CD4-positive, CD25-positive, alpha-beta regulatory T cell (primary cell): ENCODE measurements around the gene RYR3. TPM values are rescaled to one million over a fixed set of nuclear protein-coding genes. Genes with fewer than 3 reads are reported as not detected.
A peak's percentile ranks its signal among the peaks of the same experiment; 100 is the strongest.

ENCODE experiments used
- ATAC-seq, 2 donors: fragments of 150-1000 bp; cut with Tn5 transposase; one replicate each; pipeline ENCODE4 v1.10.0; 2021; ENCODE audit warnings: low read depth in 2 of 2, moderate number of reproducible peaks in 2 of 2, moderate library complexity in 1 of 2
- DNase-seq, 3 donors: peaks; one replicate each; pipeline versions ENCODE4 v3.0.0 to v3.0.0-alpha.2; 2012 to 2022; ENCODE audit warnings: mixed read lengths in 1 of 3
- H3K27ac ChIP-seq: one replicate; pipeline ENCODE4 v1.7.0; 2013; ENCODE audit warnings: mild to moderate bottlenecking, low read length; ENCODE audit not compliant: insufficient read depth, poor library complexity, severe bottlenecking
- H3K27me3 ChIP-seq: one replicate; pipeline ENCODE4 v1.7.0; 2013; ENCODE audit warnings: low read length; ENCODE audit not compliant: control insufficient read depth, insufficient read depth
- H3K36me3 ChIP-seq: one replicate; pipeline ENCODE4 v1.7.0; 2013; ENCODE audit warnings: mild to moderate bottlenecking, low read length, moderate library complexity; ENCODE audit not compliant: control insufficient read depth, insufficient read depth
- H3K4me1 ChIP-seq: 2 replicates; pipeline ENCODE4 v1.7.0; 2013; ENCODE audit warnings: mild to moderate bottlenecking, low read length; ENCODE audit not compliant: insufficient read depth, control insufficient read depth, poor library complexity, severe bottlenecking
- H3K4me3 ChIP-seq: one replicate; pipeline ENCODE4 v1.7.0; 2013; ENCODE audit warnings: low read depth, mild to moderate bottlenecking, low read length, moderate library complexity
- H3K9me3 ChIP-seq, 2 experiments: 1 replicate in 1 of 2; 2 replicates in 1 of 2; pipeline ENCODE4 v1.7.0; 2013; ENCODE audit warnings: low read length in 2 of 2, mild to moderate bottlenecking in 1 of 2, moderate library complexity in 1 of 2; ENCODE audit not compliant: control insufficient read depth in 2 of 2
- H3K27ac Mint-ChIP-seq, 3 donors: one replicate each; pipeline ENCODE4 v1.8.0; 2020 to 2022; ENCODE audit warnings: mild to moderate bottlenecking in 3 of 3, mixed read lengths in 3 of 3, moderate library complexity in 2 of 3
- H3K27me3 Mint-ChIP-seq: one replicate; pipeline ENCODE4 v1.8.0; 2022; ENCODE audit warnings: mild to moderate bottlenecking, mixed read lengths
- H3K36me3 Mint-ChIP-seq: one replicate; pipeline ENCODE4 v1.8.0; 2020; ENCODE audit warnings: mixed read lengths
- H3K4me1 Mint-ChIP-seq, 4 donors: one replicate each; pipeline ENCODE4 v1.8.0; 2020 to 2022; ENCODE audit warnings: mixed read lengths in 4 of 4, mild to moderate bottlenecking in 1 of 4
- H3K4me3 Mint-ChIP-seq, 4 donors: one replicate each; pipeline ENCODE4 v1.8.0; 2020 to 2022; ENCODE audit warnings: mild to moderate bottlenecking in 4 of 4, mixed read lengths in 4 of 4, moderate library complexity in 3 of 4
- H3K9me3 Mint-ChIP-seq, 7 donors: one replicate each; pipeline ENCODE4 v1.8.0; 2020 to 2022; ENCODE audit warnings: mixed read lengths in 7 of 7, mild to moderate bottlenecking in 3 of 7, moderate library complexity in 2 of 7
- polyA plus RNA-seq, 4 donors: library from polyadenylated mRNA; unstranded; fragments of 300-500 nt; fragmentation: Illumina TruSeq; gene quantifications; one replicate each; pipeline ENCODE4 v1.2.3, GENCODE V29; 2021
- total RNA-seq: library from RNA; stranded (reverse); gene quantifications from one replicate; pipeline ENCODE4 v1.2.3, GENCODE V29; 2022

RYR3 gene
- 0.05 TPM for total RNA-seq
- under 1 TPM in 3 of 4 donors, not detected in 1; 0.05 to 0.19 (median 0.14) TPM for polyA plus RNA-seq

GRCh38 chr15:33310481-33311311, at the start of gene RYR3:
Gene RYR3 (plus strand): TSS chr15:33310967. CDS start chr15:33311046, 79 bp downstream.
- Mint-ChIP-seq H3K36me3 (no peaks in the 10 kb centered on the region), H3K4me3 (peak within 1 kb of the TSS in 1 of 4 donors; percentile 67), H3K4me1 (peaks cover 0 to 8% (median 0%) of the 10 kb centered on the region in 4 donors), H3K9me3 (peaks cover 0 to 3% (median 0%) of the 10 kb centered on the region in 7 donors), H3K27me3 (peaks cover 32% of the 10 kb centered on the region), H3K27ac (no peak within 1 kb of the TSS)
- H3K4me3 ChIP-seq, result no peak within 1 kb of the TSS
- peaks cover 23% of the 10 kb centered on the region for H3K27me3 ChIP-seq
- H3K4me1 ChIP-seq, result no peaks in the 10 kb centered on the region
- H3K27ac ChIP-seq, result no peak within 1 kb of the TSS
- H3K9me3 ChIP-seq, result no peaks in the 10 kb centered on the region
- DNase-seq (no peak), ATAC-seq (no peak)
- no peaks in the 10 kb centered on the region for H3K36me3 ChIP-seq

GRCh38 chr15:33262306-33262705, 48.5 kb upstream of the RYR3 start:
- no peak overlapping the region for H3K4me3 Mint-ChIP-seq
- ATAC-seq (no peak), DNase-seq (no peak)
- H3K27ac Mint-ChIP-seq, result no peak overlapping the region
- no peaks in the 10 kb centered on the region for H3K36me3 Mint-ChIP-seq
- H3K4me3 ChIP-seq, result no peak overlapping the region
- H3K9me3 ChIP-seq, result no peaks in the 10 kb centered on the region
- H3K9me3 Mint-ChIP-seq, result peaks cover 0 to 1% (median 0%) of the 10 kb centered on the region in 7 donors
- no peaks in the 10 kb centered on the region for H3K36me3 ChIP-seq
- H3K4me1 ChIP-seq, result no peaks in the 10 kb centered on the region
- H3K27me3 ChIP-seq, result no peaks in the 10 kb centered on the region
- no peaks in the 10 kb centered on the region for H3K4me1 Mint-ChIP-seq
- no peak overlapping the region for H3K27ac ChIP-seq
- H3K27me3 Mint-ChIP-seq, result peaks cover 4% of the 10 kb centered on the region

- H3K9me3 Mint-ChIP-seq, result peaks cover 0 to 5% (median 2%) of the 10 kb centered on the region in 7 donors
- Histone ChIP-seq H3K27me3 (no peaks in the 10 kb centered on the region), H3K36me3 (no peaks in the 10 kb centered on the region), H3K9me3 (no peaks in the 10 kb centered on the region), H3K4me1 (no peaks in the 10 kb centered on the region), H3K4me3 (no peak overlapping the region), H3K27ac (no peak overlapping the region)
- no peaks in the 10 kb centered on the region for H3K4me1 Mint-ChIP-seq
- H3K4me3 Mint-ChIP-seq, result no peak overlapping the region
- DNase-seq (no peak), ATAC-seq (no peak)
- H3K27me3 Mint-ChIP-seq, result peaks cover 11% of the 10 kb centered on the region
- no peak overlapping the region for H3K27ac Mint-ChIP-seq
- H3K36me3 Mint-ChIP-seq, result no peaks in the 10 kb centered on the region
These were observed 33.1 kb upstream of the RYR3 start for GRCh38 chr15:33277689-33278088.

DNA sequence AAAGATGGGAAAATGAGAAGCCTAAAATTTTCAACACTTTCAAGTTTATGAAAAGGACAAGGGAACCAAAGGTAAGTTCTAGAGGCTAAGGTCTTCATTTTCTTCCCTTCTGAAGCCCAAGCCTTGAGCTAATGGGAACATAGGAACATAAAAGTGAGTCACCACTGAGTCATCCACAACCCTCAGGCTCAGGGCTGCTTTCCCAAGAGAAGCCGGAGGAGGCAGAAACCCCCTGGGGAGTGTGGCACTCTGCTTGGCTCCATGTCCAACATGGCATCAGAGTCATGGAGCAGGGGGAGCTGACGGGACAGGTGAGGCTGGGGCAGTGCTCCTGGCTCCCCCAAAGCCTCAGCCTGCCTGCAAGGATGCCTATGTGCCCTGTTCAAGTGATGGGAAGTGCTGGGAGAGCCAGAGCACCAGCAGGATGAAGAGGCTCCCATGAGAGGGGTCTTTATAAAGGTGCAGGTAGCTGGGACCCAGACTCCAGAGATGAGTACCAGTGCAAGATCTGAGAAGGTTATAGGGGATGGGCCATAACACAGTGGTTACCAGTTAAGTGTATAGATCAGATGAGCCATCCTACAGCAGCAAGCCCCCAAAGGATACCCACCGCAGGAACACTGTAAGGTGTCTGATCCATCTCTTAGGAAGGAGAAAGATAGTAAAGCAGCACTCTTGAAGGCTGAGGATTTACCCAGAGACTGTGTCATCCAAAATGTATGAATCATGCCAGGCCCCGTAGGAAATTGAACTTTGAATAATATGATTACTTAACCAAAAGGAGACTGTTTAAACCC, 31.8 kb upstream of the RYR3 start:
- Mint-ChIP-seq H3K9me3 (peaks cover 0 to 4% (median 3%) of the 10 kb centered on the region in 7 donors), H3K27ac (no peak overlapping the region), H3K4me3 (no peak overlapping the region), H3K36me3 (no peaks in the 10 kb centered on the region), H3K4me1 (no peaks in the 10 kb centered on the region), H3K27me3 (peaks cover 11% of the 10 kb centered on the region)
- no peak overlapping the region for H3K27ac ChIP-seq
- no peaks in the 10 kb centered on the region for H3K27me3 ChIP-seq
- DNase-seq (no peak), ATAC-seq (no peak)
- H3K36me3 ChIP-seq, result no peaks in the 10 kb centered on the region
- H3K9me3 ChIP-seq, result no peaks in the 10 kb centered on the region
- H3K4me3 ChIP-seq, result no peak overlapping the region
- H3K4me1 ChIP-seq, result no peaks in the 10 kb centered on the region

DNA sequence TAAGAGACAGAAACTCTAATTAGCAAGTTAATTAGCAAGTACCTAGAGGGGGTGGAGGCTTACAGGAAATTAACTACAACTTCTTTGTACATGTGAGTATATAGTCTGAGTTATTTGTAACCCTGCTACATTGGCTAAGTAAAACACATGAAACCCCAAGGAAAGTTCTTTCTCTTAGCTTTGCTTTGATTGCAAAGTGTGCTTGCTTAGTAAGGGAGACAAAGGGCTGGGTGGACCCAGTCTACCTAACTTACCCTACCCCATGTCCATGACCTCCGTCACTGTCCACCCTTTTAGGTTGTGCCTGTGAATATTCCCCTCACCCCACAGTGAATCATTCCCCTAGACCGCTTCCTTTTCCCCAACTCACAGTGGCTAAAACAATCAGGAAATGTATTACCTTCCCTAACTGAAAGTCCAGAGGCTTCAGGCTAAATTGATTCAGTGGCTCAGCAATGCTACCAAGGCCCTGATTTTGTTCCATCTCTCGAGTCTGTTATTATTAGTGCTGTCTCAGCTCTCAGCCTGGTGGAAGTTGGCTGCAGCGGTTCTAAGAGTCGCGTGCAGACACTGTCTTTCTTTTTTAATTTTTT, 31.1 kb upstream of the RYR3 start:
- Histone ChIP-seq H3K36me3 (no peaks in the 10 kb centered on the region), H3K4me3 (no peak overlapping the region), H3K9me3 (no peaks in the 10 kb centered on the region), H3K27me3 (no peaks in the 10 kb centered on the region), H3K4me1 (no peaks in the 10 kb centered on the region), H3K27ac (no peak overlapping the region)
- Mint-ChIP-seq H3K36me3 (no peaks in the 10 kb centered on the region), H3K27ac (no peak overlapping the region), H3K4me1 (no peaks in the 10 kb centered on the region), H3K27me3 (peaks cover 11% of the 10 kb centered on the region), H3K4me3 (no peak overlapping the region), H3K9me3 (peaks cover 0 to 6% (median 0%) of the 10 kb centered on the region in 7 donors)
- DNase-seq (no peak), ATAC-seq (no peak)

DNA sequence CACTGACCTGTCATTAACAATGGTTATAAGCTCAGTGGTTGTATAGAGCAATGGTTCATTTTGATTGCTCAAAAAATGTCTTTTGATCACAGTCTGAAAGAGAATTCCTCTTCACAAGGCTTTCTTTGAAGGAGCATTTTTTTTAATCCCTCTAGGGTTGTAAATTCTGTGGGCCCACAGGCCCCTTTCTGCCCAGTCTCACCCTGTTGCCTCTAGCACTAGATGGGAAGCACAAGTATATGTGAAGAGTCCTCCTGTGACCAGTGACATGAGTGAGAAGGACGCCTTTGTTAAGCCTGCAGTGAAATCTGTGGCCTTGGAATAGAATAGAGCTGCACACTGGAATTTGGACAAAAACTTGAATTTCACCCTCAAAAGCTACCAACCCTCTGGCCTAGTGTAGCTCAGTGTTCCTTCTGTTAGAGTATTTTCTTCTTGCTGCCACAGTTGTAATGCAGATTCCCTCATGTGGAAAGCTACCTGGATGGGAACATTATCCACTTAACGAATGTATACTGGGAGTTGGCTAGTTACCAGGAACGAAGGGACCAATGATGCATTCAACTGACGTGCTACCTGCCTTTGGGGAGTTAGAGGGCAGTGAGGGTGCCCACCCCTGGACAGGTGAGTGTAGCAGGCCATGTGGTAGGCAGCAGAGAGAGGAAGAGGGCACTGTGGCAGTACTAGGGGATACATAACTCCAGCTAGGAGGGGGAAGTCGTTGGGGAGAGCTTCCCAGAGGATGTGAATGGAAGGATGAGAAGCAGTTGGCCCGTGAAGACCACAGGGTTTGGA, 28.3 kb upstream of the RYR3 start:
- Mint-ChIP-seq H3K36me3 (no peaks in the 10 kb centered on the region), H3K9me3 (peaks cover 0 to 6% (median 0%) of the 10 kb centered on the region in 7 donors), H3K27me3 (peaks cover 10% of the 10 kb centered on the region), H3K4me1 (no peaks in the 10 kb centered on the region), H3K27ac (no peak overlapping the region), H3K4me3 (peak overlapping the region in 1 of 4 donors; percentile 40)
- Histone ChIP-seq H3K27ac (no peak overlapping the region), H3K36me3 (no peaks in the 10 kb centered on the region), H3K27me3 (no peaks in the 10 kb centered on the region), H3K4me1 (no peaks in the 10 kb centered on the region), H3K4me3 (no peak overlapping the region), H3K9me3 (no peaks in the 10 kb centered on the region)
- DNase-seq, result no peak
- no peak for ATAC-seq

DNA sequence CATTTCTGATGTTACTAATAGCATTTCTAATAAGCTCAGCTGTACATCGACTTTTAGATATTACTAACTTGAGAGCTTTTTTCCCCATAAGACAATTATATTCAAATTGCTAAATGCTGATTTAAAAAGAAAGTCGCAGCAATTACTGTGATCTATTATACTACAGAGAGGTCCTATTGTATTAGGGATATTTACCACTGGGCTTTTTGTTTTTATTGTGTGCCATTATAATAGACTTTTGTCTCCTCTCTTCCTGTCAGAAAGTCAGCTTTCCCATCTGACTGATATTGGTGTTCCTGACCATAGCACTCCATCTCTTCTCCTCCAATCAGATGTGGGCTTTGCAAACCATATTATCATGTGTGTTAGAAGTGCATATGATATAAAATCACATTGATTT, 27.2 kb upstream of the RYR3 start:
- peaks cover 0 to 2% (median 0%) of the 10 kb centered on the region in 4 donors for H3K4me1 Mint-ChIP-seq
- no peak overlapping the region for H3K4me3 Mint-ChIP-seq
- no peak overlapping the region for H3K27ac ChIP-seq
- no peaks in the 10 kb centered on the region for H3K4me1 ChIP-seq
- ATAC-seq (no peak), DNase-seq (no peak)
- H3K36me3 ChIP-seq, result no peaks in the 10 kb centered on the region
- no peak overlapping the region for H3K27ac Mint-ChIP-seq
- H3K4me3 ChIP-seq, result no peak overlapping the region
- H3K9me3 ChIP-seq, result no peaks in the 10 kb centered on the region
- no peaks in the 10 kb centered on the region for H3K27me3 ChIP-seq
- peaks cover 5% of the 10 kb centered on the region for H3K27me3 Mint-ChIP-seq
- no peaks in the 10 kb centered on the region for H3K36me3 Mint-ChIP-seq
- H3K9me3 Mint-ChIP-seq, result peaks cover 0 to 6% (median 0%) of the 10 kb centered on the region in 7 donors
